Left hindlimb (tissue), 1 donor: ENCODE results near the gene CHCHD3.

Source experiments
- DNase-seq: peaks from one replicate; pipeline ENCODE4 v3.0.0-alpha.2; 2018

Gene CHCHD3

GRCh38 chr7:132856416-132856815 lies 225.5 kb downstream of the CHCHD3 start:
- no peak for DNase-seq

- DNase-seq, result no peak
Observed at GRCh38 chr7:132855901-132856300, 226.0 kb downstream of the CHCHD3 start.

GRCh38 chr7:132854238-132854637 lies 227.7 kb downstream of the CHCHD3 start:
- no peak for DNase-seq

- DNase-seq, result no peak
Observed at GRCh38 chr7:132847376-132847775, 234.5 kb downstream of the CHCHD3 start.

- no peak for DNase-seq
Observed at GRCh38 chr7:132846086-132846485, 235.8 kb downstream of the CHCHD3 start.

- no peak for DNase-seq
Observed at GRCh38 chr7:132842478-132842877, 239.4 kb downstream of the CHCHD3 start.

- DNase-seq, result no peak
Observed at GRCh38 chr7:132840199-132840598, 241.7 kb downstream of the CHCHD3 start.

- DNase-seq, result no peak
Observed at GRCh38 chr7:132838313-132838712, 243.6 kb downstream of the CHCHD3 start.

GRCh38 chr7:132837529-132837928 lies 244.4 kb downstream of the CHCHD3 start:
- DNase-seq, result no peak

- no peak for DNase-seq
Observed at GRCh38 chr7:132836746-132837145, 245.1 kb downstream of the CHCHD3 start.

GRCh38 chr7:132830941-132831340 lies 250.9 kb downstream of the CHCHD3 start:
- no peak for DNase-seq

- DNase-seq, result no peak
Observed at GRCh38 chr7:132828502-132828901, 253.4 kb downstream of the CHCHD3 start.

- no peak for DNase-seq
Observed at GRCh38 chr7:132825932-132826835, 255.7 kb downstream of the CHCHD3 start.

GRCh38 chr7:132825222-132825621 lies 256.7 kb downstream of the CHCHD3 start:
- no peak for DNase-seq

GRCh38 chr7:132819648-132820047 lies 262.2 kb downstream of the CHCHD3 start:
- DNase-seq, result no peak

GRCh38 chr7:132817949-132818348 lies 263.9 kb downstream of the CHCHD3 start:
- DNase-seq, result no peak

GRCh38 chr7:132815696-132816311 lies 266.1 kb downstream of the CHCHD3 start:
- no peak for DNase-seq

- no peak for DNase-seq
Observed at GRCh38 chr7:132815130-132815529, 266.8 kb downstream of the CHCHD3 start.

GRCh38 chr7:132810561-132810960 lies 271.3 kb downstream of the CHCHD3 start:
- DNase-seq, result no peak

- no peak for DNase-seq
Observed at GRCh38 chr7:132806834-132807233, 275.1 kb downstream of the CHCHD3 start.

- DNase-seq, result no peak
Observed at GRCh38 chr7:132805766-132806165, 276.1 kb downstream of the CHCHD3 start.

GRCh38 chr7:132804849-132805485 lies 276.9 kb downstream of the CHCHD3 start:
- DNase-seq, result no peak

- DNase-seq, result no peak
Observed at GRCh38 chr7:132800522-132800921, 281.4 kb downstream of the CHCHD3 start.

- no peak for DNase-seq
Observed at GRCh38 chr7:132799081-132799413, 282.8 kb downstream of the CHCHD3 start.
